GM23338 (cell line): ENCODE results near the gene KXD1. TPM values are rescaled to one million over a fixed set of nuclear protein-coding genes. Genes with fewer than 3 reads are reported as not detected.

Experiments
- ATAC-seq: fragments of 200-7000 bp; cut with Tn5 transposase; 3 replicates; pipeline ENCODE4 v1.9.1; 2020
- DNase-seq: peaks from one replicate; pipeline ENCODE4 v3.0.0-alpha.2; 2015; ENCODE audit warnings: low spot score
- H2AFZ ChIP-seq: fragments of 200-600 bp; sonication (generic); 2 replicates; pipeline ENCODE4 v1.8.0; 2016; ENCODE audit warnings: antibody characterized with exemption, mild to moderate bottlenecking, moderate library complexity
- H3F3A ChIP-seq: fragments of 200-600 bp; sonication (generic); replicated peaks from 2 replicates; pipeline ENCODE4 v1.8.0; 2017; ENCODE audit warnings: antibody characterized with exemption, mixed run types, low read depth
- H3K27ac ChIP-seq: fragments of 200-600 bp; sonication (generic); 2 replicates; pipeline ENCODE4 v1.6.1; 2016; ENCODE audit warnings: low read depth
- H3K27me3 ChIP-seq: fragments of 200-600 bp; sonication (generic); 2 replicates; pipeline ENCODE4 v1.8.0; 2016; ENCODE audit warnings: mild to moderate bottlenecking, mixed run types, moderate library complexity; ENCODE audit not compliant: insufficient read depth
- H3K36me3 ChIP-seq: fragments of 200-600 bp; sonication (generic); 2 replicates; pipeline ENCODE4 v1.8.0; 2016; ENCODE audit warnings: mild to moderate bottlenecking; ENCODE audit not compliant: insufficient read depth
- H3K4me1 ChIP-seq: fragments of 200-600 bp; sonication (generic); 2 replicates; pipeline ENCODE4 v1.8.0; 2016; ENCODE audit warnings: mild to moderate bottlenecking, moderate library complexity; ENCODE audit not compliant: insufficient read depth
- H3K4me2 ChIP-seq: fragments of 200-600 bp; sonication (generic); 2 replicates; pipeline ENCODE4 v1.7.1; 2017; ENCODE audit warnings: mixed run types
- H3K4me3 ChIP-seq: fragments of 200-600 bp; sonication (generic); 2 replicates; pipeline ENCODE4 v1.6.1; 2016; ENCODE audit warnings: mixed run types
- H3K79me2 ChIP-seq: fragments of 200-600 bp; sonication (generic); replicated peaks from 2 replicates; pipeline ENCODE4 v1.8.0; 2017; ENCODE audit warnings: mild to moderate bottlenecking; ENCODE audit not compliant: insufficient read depth
- H3K9me2 ChIP-seq: fragments of 200-600 bp; sonication (generic); 2 replicates; pipeline ENCODE4 v1.8.0; 2017; ENCODE audit not compliant: insufficient read depth
- H4K20me1 ChIP-seq: fragments of 200-600 bp; sonication (generic); replicated peaks from 2 replicates; pipeline ENCODE4 v1.8.0; 2017; ENCODE audit warnings: mild to moderate bottlenecking; ENCODE audit not compliant: insufficient read depth
- H3K27ac Mint-ChIP-seq: 2 replicates; pipeline ENCODE4 v1.8.0; 2020; ENCODE audit warnings: inconsistent platforms, mild to moderate bottlenecking, moderate library complexity, mixed read lengths
- H3K27me3 Mint-ChIP-seq: 3 replicates; pipeline ENCODE4 v1.8.0; 2022; ENCODE audit warnings: low read depth, mild to moderate bottlenecking, moderate library complexity, mixed read lengths, inconsistent platforms; ENCODE audit not compliant: insufficient read depth, poor library complexity
- H3K36me3 Mint-ChIP-seq: 3 replicates; pipeline ENCODE4 v1.8.0; 2021; ENCODE audit warnings: low read depth, mild to moderate bottlenecking, inconsistent platforms, moderate library complexity, mixed read lengths
- H3K4me1 Mint-ChIP-seq: 3 replicates; pipeline ENCODE4 v1.8.0; 2020; ENCODE audit warnings: mild to moderate bottlenecking, inconsistent platforms, mixed read lengths
- H3K4me3 Mint-ChIP-seq: 3 replicates; pipeline ENCODE4 v1.8.0; 2021; ENCODE audit warnings: moderate library complexity, mild to moderate bottlenecking, inconsistent platforms, mixed read lengths
- H3K9me3 Mint-ChIP-seq: 3 replicates; pipeline ENCODE4 v1.8.0; 2020; ENCODE audit warnings: moderate library complexity, mild to moderate bottlenecking, inconsistent platforms, mixed read lengths
- CREB1 ChIP-seq: fragments of 250-450 bp; sonication (Bioruptor Pico); IDR thresholded peaks from 2 replicates; pipeline ENCODE4 v1.5.0; 2020; ENCODE audit warnings: low read depth, mild to moderate bottlenecking, moderate library complexity
- ETS1 ChIP-seq: IDR thresholded peaks from 2 replicates; pipeline ENCODE4 v1.6.1; 2016; ENCODE audit warnings: antibody characterized with exemption
- EZH2 ChIP-seq: fragments of 200-600 bp; sonication (generic); IDR thresholded peaks from one replicate; pipeline ENCODE4 v1.8.0; 2017; ENCODE audit warnings: antibody characterized with exemption, mild to moderate bottlenecking, low read depth; ENCODE audit not compliant: unreplicated experiment
- JUNB ChIP-seq: IDR thresholded peaks from one replicate; pipeline ENCODE4 v1.6.1; 2016; ENCODE audit warnings: antibody characterized with exemption; ENCODE audit not compliant: unreplicated experiment
- NANOG ChIP-seq: IDR thresholded peaks from 2 replicates; pipeline ENCODE4 v1.6.1; 2016; ENCODE audit warnings: antibody characterized with exemption, borderline replicate concordance
- ZNF114 ChIP-seq: fragments of 250-450 bp; sonication (Bioruptor Pico); IDR thresholded peaks from 2 replicates; pipeline ENCODE4 v1.5.0; 2020; ENCODE audit warnings: mild to moderate bottlenecking, moderate library complexity
- ZNF331 ChIP-seq: fragments of 250-450 bp; sonication (Bioruptor Pico); IDR thresholded peaks from 2 replicates; pipeline ENCODE4 v1.5.0; 2020; ENCODE audit warnings: low read depth, mild to moderate bottlenecking, moderate library complexity
- polyA plus RNA-seq: library from polyadenylated mRNA; unstranded; fragments of >200 nt; fragmentation: Nextera tagmentation; extraction: Ambion mirVana; gene quantifications from 2 replicates; pipeline ENCODE4 v1.2.1, GENCODE V29; 2016
- total RNA-seq: library from RNA; depleted of rRNA; stranded (reverse); fragments of >200 nt; shearing (Covaris generic); gene quantifications from 2 replicates; pipeline ENCODE4 v1.2.3, GENCODE V29; 2014
- TF ChIP-seq, protein P1 (sequence below): fragments of 250-450 bp; sonication (Bioruptor Pico); IDR thresholded peaks from 2 replicates; pipeline ENCODE4 v1.5.0; 2020; ENCODE audit warnings: mild to moderate bottlenecking, moderate library complexity
- TF ChIP-seq, protein P2 (sequence below), 2 experiments: fragments of 200-600 bp in 1 of 2; sonication (generic) in 1 of 2; conservative IDR thresholded peaks; 2 replicates each; pipeline versions ENCODE4 v1.5.1 to v1.6.1; 2016 to 2017; ENCODE audit warnings: antibody characterized with exemption in 2 of 2, low read depth in 2 of 2, mild to moderate bottlenecking in 2 of 2, moderate library complexity in 1 of 2

KXD1 gene
- total and polyA plus RNA-seq, 2 experiments from 2014 or later, result 108 to 164 TPM

DNA sequence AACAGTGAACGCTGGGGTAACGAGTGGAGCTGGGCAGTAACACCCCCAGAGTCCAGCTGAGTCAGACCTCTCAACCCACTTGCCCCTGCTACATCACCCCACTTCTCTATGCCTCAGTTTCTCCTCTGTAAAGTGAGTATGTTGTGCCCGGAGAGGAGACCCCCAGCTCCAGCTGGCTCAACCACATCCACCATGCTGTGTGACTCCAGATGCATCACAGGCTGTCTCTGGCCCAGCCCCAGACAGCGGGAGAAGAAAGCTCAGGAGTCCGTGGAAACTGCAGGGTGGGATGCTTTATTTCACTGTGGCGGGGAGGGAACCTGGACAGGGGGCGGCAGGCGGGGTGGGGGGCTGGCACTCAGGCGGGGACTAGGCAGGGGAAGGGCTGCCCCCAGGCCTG, 26.2 kb upstream of the KXD1 start (continued):
- TF ChIP-seq, protein P1, sequence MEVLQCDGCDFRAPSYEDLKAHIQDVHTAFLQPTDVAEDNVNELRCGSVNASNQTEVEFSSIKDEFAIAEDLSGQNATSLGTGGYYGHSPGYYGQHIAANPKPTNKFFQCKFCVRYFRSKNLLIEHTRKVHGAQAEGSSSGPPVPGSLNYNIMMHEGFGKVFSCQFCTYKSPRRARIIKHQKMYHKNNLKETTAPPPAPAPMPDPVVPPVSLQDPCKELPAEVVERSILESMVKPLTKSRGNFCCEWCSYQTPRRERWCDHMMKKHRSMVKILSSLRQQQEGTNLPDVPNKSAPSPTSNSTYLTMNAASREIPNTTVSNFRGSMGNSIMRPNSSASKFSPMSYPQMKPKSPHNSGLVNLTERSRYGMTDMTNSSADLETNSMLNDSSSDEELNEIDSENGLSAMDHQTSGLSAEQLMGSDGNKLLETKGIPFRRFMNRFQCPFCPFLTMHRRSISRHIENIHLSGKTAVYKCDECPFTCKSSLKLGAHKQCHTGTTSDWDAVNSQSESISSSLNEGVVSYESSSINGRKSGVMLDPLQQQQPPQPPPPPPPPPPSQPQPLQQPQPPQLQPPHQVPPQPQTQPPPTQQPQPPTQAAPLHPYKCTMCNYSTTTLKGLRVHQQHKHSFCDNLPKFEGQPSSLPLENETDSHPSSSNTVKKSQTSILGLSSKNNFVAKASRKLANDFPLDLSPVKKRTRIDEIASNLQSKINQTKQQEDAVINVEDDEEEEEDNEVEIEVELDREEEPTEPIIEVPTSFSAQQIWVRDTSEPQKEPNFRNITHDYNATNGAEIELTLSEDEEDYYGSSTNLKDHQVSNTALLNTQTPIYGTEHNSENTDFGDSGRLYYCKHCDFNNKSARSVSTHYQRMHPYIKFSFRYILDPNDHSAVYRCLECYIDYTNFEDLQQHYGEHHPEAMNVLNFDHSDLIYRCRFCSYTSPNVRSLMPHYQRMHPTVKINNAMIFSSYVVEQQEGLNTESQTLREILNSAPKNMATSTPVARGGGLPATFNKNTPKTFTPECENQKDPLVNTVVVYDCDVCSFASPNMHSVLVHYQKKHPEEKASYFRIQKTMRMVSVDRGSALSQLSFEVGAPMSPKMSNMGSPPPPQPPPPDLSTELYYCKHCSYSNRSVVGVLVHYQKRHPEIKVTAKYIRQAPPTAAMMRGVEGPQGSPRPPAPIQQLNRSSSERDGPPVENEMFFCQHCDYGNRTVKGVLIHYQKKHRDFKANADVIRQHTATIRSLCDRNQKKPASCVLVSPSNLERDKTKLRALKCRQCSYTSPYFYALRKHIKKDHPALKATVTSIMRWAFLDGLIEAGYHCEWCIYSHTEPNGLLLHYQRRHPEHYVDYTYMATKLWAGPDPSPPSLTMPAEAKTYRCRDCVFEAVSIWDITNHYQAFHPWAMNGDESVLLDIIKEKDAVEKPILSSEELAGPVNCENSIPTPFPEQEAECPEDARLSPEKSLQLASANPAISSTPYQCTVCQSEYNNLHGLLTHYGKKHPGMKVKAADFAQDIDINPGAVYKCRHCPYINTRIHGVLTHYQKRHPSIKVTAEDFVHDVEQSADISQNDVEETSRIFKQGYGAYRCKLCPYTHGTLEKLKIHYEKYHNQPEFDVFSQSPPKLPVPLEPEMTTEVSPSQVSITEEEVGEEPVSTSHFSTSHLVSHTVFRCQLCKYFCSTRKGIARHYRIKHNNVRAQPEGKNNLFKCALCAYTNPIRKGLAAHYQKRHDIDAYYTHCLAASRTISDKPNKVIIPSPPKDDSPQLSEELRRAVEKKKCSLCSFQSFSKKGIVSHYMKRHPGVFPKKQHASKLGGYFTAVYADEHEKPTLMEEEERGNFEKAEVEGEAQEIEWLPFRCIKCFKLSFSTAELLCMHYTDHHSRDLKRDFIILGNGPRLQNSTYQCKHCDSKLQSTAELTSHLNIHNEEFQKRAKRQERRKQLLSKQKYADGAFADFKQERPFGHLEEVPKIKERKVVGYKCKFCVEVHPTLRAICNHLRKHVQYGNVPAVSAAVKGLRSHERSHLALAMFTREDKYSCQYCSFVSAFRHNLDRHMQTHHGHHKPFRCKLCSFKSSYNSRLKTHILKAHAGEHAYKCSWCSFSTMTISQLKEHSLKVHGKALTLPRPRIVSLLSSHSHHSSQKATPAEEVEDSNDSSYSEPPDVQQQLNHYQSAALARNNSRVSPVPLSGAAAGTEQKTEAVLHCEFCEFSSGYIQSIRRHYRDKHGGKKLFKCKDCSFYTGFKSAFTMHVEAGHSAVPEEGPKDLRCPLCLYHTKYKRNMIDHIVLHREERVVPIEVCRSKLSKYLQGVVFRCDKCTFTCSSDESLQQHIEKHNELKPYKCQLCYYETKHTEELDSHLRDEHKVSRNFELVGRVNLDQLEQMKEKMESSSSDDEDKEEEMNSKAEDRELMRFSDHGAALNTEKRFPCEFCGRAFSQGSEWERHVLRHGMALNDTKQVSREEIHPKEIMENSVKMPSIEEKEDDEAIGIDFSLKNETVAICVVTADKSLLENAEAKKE (CRISPR knock-in tag), result no peak
- no peak for TF ChIP-seq ZNF331
- no peak for TF ChIP-seq CREB1 (CRISPR knock-in tag)
- TF ChIP-seq, protein P2, sequence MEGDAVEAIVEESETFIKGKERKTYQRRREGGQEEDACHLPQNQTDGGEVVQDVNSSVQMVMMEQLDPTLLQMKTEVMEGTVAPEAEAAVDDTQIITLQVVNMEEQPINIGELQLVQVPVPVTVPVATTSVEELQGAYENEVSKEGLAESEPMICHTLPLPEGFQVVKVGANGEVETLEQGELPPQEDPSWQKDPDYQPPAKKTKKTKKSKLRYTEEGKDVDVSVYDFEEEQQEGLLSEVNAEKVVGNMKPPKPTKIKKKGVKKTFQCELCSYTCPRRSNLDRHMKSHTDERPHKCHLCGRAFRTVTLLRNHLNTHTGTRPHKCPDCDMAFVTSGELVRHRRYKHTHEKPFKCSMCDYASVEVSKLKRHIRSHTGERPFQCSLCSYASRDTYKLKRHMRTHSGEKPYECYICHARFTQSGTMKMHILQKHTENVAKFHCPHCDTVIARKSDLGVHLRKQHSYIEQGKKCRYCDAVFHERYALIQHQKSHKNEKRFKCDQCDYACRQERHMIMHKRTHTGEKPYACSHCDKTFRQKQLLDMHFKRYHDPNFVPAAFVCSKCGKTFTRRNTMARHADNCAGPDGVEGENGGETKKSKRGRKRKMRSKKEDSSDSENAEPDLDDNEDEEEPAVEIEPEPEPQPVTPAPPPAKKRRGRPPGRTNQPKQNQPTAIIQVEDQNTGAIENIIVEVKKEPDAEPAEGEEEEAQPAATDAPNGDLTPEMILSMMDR (conservative IDR thresholded peaks at IDR 0.05; ENCODE audit: low read depth in 2 of 2), result no peak

DNA sequence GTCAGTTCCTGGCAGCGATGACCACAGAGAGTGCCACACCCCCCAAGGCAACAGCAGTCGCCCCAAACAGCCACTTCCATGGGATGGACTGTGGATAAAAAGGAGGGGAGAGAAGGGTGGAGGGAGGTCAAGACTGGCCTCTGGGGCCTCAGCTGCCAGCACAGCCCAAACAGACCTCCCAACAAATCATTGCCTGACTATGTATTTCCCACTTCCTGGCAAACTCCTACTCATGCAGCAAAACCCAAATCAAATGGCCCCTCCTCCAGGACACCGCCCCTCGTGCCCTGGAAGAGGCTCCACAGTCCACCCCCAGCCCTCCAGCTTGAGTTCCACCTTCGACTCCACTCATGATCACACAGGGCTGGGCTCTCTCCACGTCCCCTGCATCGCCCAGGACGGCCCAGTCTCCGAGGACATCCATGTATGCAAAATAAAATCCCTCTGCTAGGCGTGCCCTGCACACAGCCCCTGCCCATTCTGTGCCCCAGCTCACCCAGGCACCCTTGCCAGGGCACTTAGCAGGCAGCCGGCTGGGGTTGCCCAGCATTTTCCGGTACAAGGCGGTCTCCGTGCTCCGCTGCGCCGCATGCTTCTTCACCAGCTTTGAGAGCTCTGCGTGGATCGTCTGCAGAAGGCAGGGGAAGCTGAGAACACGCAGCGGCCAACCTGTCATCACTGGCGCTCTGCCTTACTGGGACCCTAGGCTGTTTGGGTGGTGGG, 25.3 kb upstream of the KXD1 start:
- Mint-ChIP-seq H3K27me3 (peaks cover 2% of the 10 kb centered on the region), H3K27ac (no peak overlapping the region), H3K4me3 (no peak overlapping the region), H3K36me3 (peaks cover 43% of the 10 kb centered on the region), H3K9me3 (no peaks in the 10 kb centered on the region), H3K4me1 (no peaks in the 10 kb centered on the region)
- no peaks in the 10 kb centered on the region for H3K27me3 ChIP-seq
- no peak overlapping the region for H3K27ac ChIP-seq
- H3K4me1 ChIP-seq, result no peaks in the 10 kb centered on the region
- H3F3A ChIP-seq, result 0 out of 2 replicates have a peak, but pooled peaks cover 5% of the 10 kb centered on the region
- no peak overlapping the region for H3K4me2 ChIP-seq
- H3K36me3 ChIP-seq, result peaks cover 3% of the 10 kb centered on the region; the same call in 1 of the 2 replicates
- ATAC-seq (no peak), DNase-seq (no peak)
- H3K4me3 ChIP-seq, result no peak overlapping the region
- H3K79me2 ChIP-seq, result no peaks in the 10 kb centered on the region
- no peak overlapping the region for H2AFZ ChIP-seq
- H3K9me2 ChIP-seq, result no peaks in the 10 kb centered on the region
- no peaks in the 10 kb centered on the region; the same call in 1 of the 2 replicates for H4K20me1 ChIP-seq
- no peak for TF ChIP-seq ZNF331
- TF ChIP-seq ZNF114 (CRISPR knock-in tag), result no peak
- TF ChIP-seq EZH2, result no peak
- TF ChIP-seq NANOG, result no peak
- TF ChIP-seq ETS1, result no peak
- TF ChIP-seq JUNB, result no peak
